ENCODE measurements around the gene ZBED4. TPM values are rescaled to one million over a fixed set of nuclear protein-coding genes. Genes with fewer than 3 reads are reported as not detected.

Gene ZBED4
- total RNA-seq, 1 experiment from 2014 or later, result 29.2 TPM

GRCh38 chr22:49852898-49853894 is at the start of gene ZBED4 (continued):
- TF ChIP-seq, protein P1, sequence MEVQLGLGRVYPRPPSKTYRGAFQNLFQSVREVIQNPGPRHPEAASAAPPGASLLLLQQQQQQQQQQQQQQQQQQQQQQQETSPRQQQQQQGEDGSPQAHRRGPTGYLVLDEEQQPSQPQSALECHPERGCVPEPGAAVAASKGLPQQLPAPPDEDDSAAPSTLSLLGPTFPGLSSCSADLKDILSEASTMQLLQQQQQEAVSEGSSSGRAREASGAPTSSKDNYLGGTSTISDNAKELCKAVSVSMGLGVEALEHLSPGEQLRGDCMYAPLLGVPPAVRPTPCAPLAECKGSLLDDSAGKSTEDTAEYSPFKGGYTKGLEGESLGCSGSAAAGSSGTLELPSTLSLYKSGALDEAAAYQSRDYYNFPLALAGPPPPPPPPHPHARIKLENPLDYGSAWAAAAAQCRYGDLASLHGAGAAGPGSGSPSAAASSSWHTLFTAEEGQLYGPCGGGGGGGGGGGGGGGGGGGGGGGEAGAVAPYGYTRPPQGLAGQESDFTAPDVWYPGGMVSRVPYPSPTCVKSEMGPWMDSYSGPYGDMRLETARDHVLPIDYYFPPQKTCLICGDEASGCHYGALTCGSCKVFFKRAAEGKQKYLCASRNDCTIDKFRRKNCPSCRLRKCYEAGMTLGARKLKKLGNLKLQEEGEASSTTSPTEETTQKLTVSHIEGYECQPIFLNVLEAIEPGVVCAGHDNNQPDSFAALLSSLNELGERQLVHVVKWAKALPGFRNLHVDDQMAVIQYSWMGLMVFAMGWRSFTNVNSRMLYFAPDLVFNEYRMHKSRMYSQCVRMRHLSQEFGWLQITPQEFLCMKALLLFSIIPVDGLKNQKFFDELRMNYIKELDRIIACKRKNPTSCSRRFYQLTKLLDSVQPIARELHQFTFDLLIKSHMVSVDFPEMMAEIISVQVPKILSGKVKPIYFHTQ (CRISPR knock-in tag; IDR thresholded peaks at IDR 0.05), result no peak
- TF ChIP-seq ATF1 (CRISPR knock-in tag; IDR thresholded peaks at IDR 0.05) (no peak), SMAD4 (CRISPR knock-in tag; IDR thresholded peaks at IDR 0.05) (no peak), USF2 (CRISPR knock-in tag; IDR thresholded peaks at IDR 0.05) (peak; percentile 13; the same call in 1 of the 2 replicates), NFATC4 (CRISPR knock-in tag; IDR thresholded peaks at IDR 0.05) (no peak), HMGA2 (CRISPR knock-in tag; IDR thresholded peaks at IDR 0.05) (no peak), NR1H2 (CRISPR knock-in tag; IDR thresholded peaks at IDR 0.05) (no peak), ZNF121 (CRISPR knock-in tag; IDR thresholded peaks at IDR 0.05) (no peak), E2F1 (CRISPR knock-in tag; IDR thresholded peaks at IDR 0.05) (no peak), ZNF263 (CRISPR knock-in tag; IDR thresholded peaks at IDR 0.05; ENCODE audit: low read depth) (no peak), JAZF1 (CRISPR knock-in tag; IDR thresholded peaks at IDR 0.05) (no peak), ZNF317 (CRISPR knock-in tag; IDR thresholded peaks at IDR 0.05; ENCODE audit: borderline replicate concordance, low read depth) (peak; percentile 22; the same call in 1 of the 2 replicates), TEAD1 (CRISPR knock-in tag; IDR thresholded peaks at IDR 0.05) (no peak), PRRX2 (CRISPR knock-in tag; IDR thresholded peaks at IDR 0.05) (no peak), ETV6 (CRISPR knock-in tag; IDR thresholded peaks at IDR 0.05) (peak; percentile 61; the same call in 1 of the 2 replicates), ZNF416 (CRISPR knock-in tag; IDR thresholded peaks at IDR 0.05) (no peak), SMAD3 (CRISPR knock-in tag; IDR thresholded peaks at IDR 0.05; ENCODE audit: borderline replicate concordance) (no peak; the same call in 1 of the 2 replicates), ATF3 (CRISPR knock-in tag; conservative IDR thresholded peaks at IDR 0.05) (no peak), ATF6 (CRISPR knock-in tag; IDR thresholded peaks at IDR 0.05) (no peak), RELA (CRISPR knock-in tag; IDR thresholded peaks at IDR 0.05; ENCODE audit: borderline replicate concordance) (no peak), MAX (CRISPR knock-in tag; IDR thresholded peaks at IDR 0.05) (peak; percentile 24; the same call in 1 of the 2 replicates), RORB (CRISPR knock-in tag; IDR thresholded peaks at IDR 0.05) (no peak)
- TF ChIP-seq, protein P2, sequence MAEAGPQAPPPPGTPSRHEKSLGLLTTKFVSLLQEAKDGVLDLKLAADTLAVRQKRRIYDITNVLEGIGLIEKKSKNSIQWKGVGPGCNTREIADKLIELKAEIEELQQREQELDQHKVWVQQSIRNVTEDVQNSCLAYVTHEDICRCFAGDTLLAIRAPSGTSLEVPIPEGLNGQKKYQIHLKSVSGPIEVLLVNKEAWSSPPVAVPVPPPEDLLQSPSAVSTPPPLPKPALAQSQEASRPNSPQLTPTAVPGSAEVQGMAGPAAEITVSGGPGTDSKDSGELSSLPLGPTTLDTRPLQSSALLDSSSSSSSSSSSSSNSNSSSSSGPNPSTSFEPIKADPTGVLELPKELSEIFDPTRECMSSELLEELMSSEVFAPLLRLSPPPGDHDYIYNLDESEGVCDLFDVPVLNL (CRISPR knock-in tag; IDR thresholded peaks at IDR 0.05; ENCODE audit: borderline replicate concordance, low read depth), result no peak
